Gastrocnemius medialis (tissue), 4 donors: ENCODE data around the gene MYH10. TPM values are rescaled to one million over a fixed set of nuclear protein-coding genes. Genes with fewer than 3 reads are reported as not detected.

ENCODE experiments used
- ATAC-seq, 2 donors: fragments of 150-250 bp; one replicate each; pipeline ENCODE4 v1.9.1; 2016
- DNase-seq, 2 donors: peaks; one replicate each; pipeline ENCODE4 v3.0.0-alpha.2; 2019
- H3K27ac ChIP-seq, 4 donors: fragments of 200-600 bp; sonication (generic); 1 replicate in 1 of 4; 2 replicates in 3 of 4; pipeline ENCODE4 v1.5.1; 2016 to 2018; ENCODE audit warnings: mild to moderate bottlenecking in 2 of 4, moderate library complexity in 1 of 4
- H3K27me3 ChIP-seq, 3 donors: fragments of 200-600 bp; sonication (generic) in 2 of 3; 1 replicate in 1 of 3; 2 replicates in 2 of 3; pipeline versions ENCODE4 v1.5.1 to v1.6.0; 2016 to 2019; ENCODE audit warnings: mild to moderate bottlenecking in 1 of 3, moderate library complexity in 1 of 3
- H3K36me3 ChIP-seq, 2 donors: fragments of 200-600 bp; sonication (generic) in 1 of 2; one replicate each; pipeline ENCODE4 v1.5.1; 2017 to 2018
- H3K4me1 ChIP-seq, 2 donors: fragments of 200-600 bp; sonication (generic) in 1 of 2; one replicate each; pipeline ENCODE4 v1.5.1; 2016 to 2017; ENCODE audit warnings: mild to moderate bottlenecking in 2 of 2
- H3K4me3 ChIP-seq, 4 donors: fragments of 200-600 bp; sonication (generic) in 3 of 4; 1 replicate in 1 of 4; 2 replicates in 3 of 4; pipeline ENCODE4 v1.5.1; 2016 to 2019; ENCODE audit warnings: mild to moderate bottlenecking in 2 of 4
- H3K9me3 ChIP-seq, 3 donors: fragments of 200-600 bp; sonication (generic) in 2 of 3; 1 replicate in 1 of 3; 2 replicates in 2 of 3; pipeline ENCODE4 v1.5.1; 2016 to 2019
- POLR2A ChIP-seq, 2 donors: fragments of 450-650 bp; IDR thresholded peaks; one replicate each; pipeline ENCODE4 v1.6.1; 2017; ENCODE audit warnings: antibody characterized with exemption in 2 of 2, mild to moderate bottlenecking in 2 of 2, moderate library complexity in 2 of 2
- in situ Hi-C, 4 donors: fragments of 200-750 bp; cut with MboI; loops; one replicate each; pipeline versions ENCODE4 v1.15.0 to v1.8.0; 2017; ENCODE audit warnings: low sequenced_read_pairs in 4 of 4
- intact Hi-C: fragments of 100-400 bp; cut with DNase I; formaldehyde crosslinking; loops from one replicate; pipeline ENCODE4 v1.15.1; 2023; ENCODE audit warnings: low total_unique reads
- total RNA-seq, 4 donors: library from RNA; depleted of rRNA; stranded (reverse); fragments of >200 nt; gene quantifications; one replicate each; pipeline versions ENCODE4 v1.1.0 to v1.2.3, GENCODE V29; 2016
- TF ChIP-seq, protein P1 (sequence below), 5 experiments: fragments of 450-650 bp in 3 of 5; fragments of 200-600 bp in 2 of 5; sonication (generic) in 2 of 5; IDR thresholded peaks in 4 of 5; conservative IDR thresholded peaks in 1 of 5; 1 replicate in 4 of 5; 2 replicates in 1 of 5; pipeline ENCODE4 v1.5.1; 2016 to 2019; ENCODE audit warnings: antibody characterized with exemption in 5 of 5, mild to moderate bottlenecking in 3 of 5, moderate library complexity in 3 of 5

MYH10 gene
- total RNA-seq, 4 donors from 2014 or later = 2.5 to 10.6 (median 4.1) TPM

DNA sequence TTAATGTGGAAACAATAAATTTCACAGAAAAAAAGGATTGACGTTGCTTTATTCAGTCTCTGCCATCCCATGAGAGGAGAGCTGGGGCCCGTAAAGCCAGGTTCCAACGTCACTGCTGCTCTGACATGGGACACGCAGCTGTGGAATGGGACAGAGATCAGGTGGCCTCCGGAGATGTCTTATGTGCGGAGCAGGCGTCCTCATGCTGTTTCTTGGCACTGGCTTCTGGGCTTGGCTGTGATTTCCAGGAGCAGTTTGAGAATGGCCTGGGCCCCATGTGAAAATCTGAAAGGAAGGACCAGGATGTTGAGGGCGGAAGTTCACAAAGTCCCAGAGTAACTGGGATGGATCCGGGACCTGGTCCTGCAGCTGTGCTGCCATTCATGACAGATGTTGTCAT, 162.4 kb downstream of the MYH10 start:
- peak overlapping the region; percentile 30 to 59 (median 36) for H3K27ac ChIP-seq
- H3K4me1 ChIP-seq = peaks cover 30 to 31% of the 10 kb centered on the region in 2 donors
- peaks cover 0 to 32% of the 10 kb centered on the region in 2 donors for H3K36me3 ChIP-seq
- no peak overlapping the region for H3K4me3 ChIP-seq
- in situ Hi-C loops (no loop called here), intact Hi-C loops (no loop called here)
- TF ChIP-seq, protein P1, sequence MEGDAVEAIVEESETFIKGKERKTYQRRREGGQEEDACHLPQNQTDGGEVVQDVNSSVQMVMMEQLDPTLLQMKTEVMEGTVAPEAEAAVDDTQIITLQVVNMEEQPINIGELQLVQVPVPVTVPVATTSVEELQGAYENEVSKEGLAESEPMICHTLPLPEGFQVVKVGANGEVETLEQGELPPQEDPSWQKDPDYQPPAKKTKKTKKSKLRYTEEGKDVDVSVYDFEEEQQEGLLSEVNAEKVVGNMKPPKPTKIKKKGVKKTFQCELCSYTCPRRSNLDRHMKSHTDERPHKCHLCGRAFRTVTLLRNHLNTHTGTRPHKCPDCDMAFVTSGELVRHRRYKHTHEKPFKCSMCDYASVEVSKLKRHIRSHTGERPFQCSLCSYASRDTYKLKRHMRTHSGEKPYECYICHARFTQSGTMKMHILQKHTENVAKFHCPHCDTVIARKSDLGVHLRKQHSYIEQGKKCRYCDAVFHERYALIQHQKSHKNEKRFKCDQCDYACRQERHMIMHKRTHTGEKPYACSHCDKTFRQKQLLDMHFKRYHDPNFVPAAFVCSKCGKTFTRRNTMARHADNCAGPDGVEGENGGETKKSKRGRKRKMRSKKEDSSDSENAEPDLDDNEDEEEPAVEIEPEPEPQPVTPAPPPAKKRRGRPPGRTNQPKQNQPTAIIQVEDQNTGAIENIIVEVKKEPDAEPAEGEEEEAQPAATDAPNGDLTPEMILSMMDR (IDR thresholded peaks at IDR 0.05 in 4 of 5, conservative IDR thresholded peaks at IDR 0.05 in 1 of 5) = no peak
- no peak for TF ChIP-seq POLR2A (IDR thresholded peaks at IDR 0.05)
- H3K9me3 ChIP-seq = no peaks in the 10 kb centered on the region
- peak; percentile 32 to 65 for DNase-seq
- peak; percentile 32 to 58 for ATAC-seq
- no peaks in the 10 kb centered on the region for H3K27me3 ChIP-seq

DNA sequence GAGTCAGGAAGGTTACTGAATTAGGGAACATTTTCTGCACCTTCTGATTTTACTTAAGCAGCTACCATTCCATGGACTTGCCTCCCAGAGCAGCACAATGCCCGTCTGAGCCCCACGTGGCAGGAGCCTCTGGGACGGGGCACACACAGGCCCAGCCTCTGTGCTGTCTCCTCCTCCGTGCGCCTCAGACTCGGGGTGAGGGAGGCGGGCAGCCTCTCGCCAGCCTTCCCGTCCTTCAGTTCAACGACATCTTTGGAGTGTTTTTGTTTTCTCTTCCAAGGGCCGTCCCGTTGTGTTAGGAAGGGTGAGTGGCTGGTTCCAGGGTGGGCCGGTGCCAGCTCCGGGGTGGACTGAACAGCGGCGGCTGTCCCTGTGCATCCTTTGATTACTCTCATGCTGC, 163.0 kb downstream of the MYH10 start:
- TF ChIP-seq, protein P1 (IDR thresholded peaks at IDR 0.05 in 4 of 5, conservative IDR thresholded peaks at IDR 0.05 in 1 of 5) = no peak
- H3K27ac ChIP-seq = peak overlapping the region; percentile 32 to 59 (median 44)
- H3K4me1 ChIP-seq = peaks cover 30 to 36% of the 10 kb centered on the region in 2 donors
- ATAC-seq = no peak
- H3K4me3 ChIP-seq = no peak overlapping the region
- in situ Hi-C loops (no loop called here), intact Hi-C loops (loop anchor here (2.0 kb wide), 1 partner anchor 57 kb away; no protein-coding TSS in a partner anchor)
- H3K36me3 ChIP-seq = peaks cover 0 to 38% of the 10 kb centered on the region in 2 donors
- H3K9me3 ChIP-seq = no peaks in the 10 kb centered on the region
- no peaks in the 10 kb centered on the region for H3K27me3 ChIP-seq
- DNase-seq = no peak

DNA sequence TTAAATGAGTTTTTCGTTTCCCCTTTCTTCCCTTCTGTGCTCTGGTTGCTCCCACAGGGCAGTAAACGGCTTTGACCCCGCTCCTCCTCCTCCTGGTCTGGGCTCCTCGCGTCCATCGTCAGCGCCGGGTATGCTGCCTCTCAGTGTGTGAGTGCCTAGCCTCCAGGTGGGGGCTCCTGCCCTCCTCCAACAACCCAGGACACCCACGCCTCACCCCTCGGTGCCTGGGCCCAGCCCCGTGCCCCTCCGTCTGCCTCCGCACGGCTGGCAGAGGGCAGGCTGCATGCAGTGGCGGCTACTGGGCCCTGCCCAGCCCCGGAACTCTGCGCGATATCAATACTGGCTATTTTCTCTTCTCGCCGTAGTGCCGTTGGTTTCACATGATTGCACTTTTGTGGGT, 163.7 kb downstream of the MYH10 start:
- peak overlapping the region in 2 of 4 donors; percentile 50 to 59 for H3K27ac ChIP-seq
- intact Hi-C loops (loop anchor here (2.0 kb wide), 1 partner anchor 56 kb away; no protein-coding TSS in a partner anchor), in situ Hi-C loops (no loop called here)
- ATAC-seq (no peak), DNase-seq (no peak)
- no peaks in the 10 kb centered on the region for H3K27me3 ChIP-seq
- peaks cover 0 to 45% of the 10 kb centered on the region in 2 donors for H3K36me3 ChIP-seq
- no peak overlapping the region for H3K4me3 ChIP-seq
- TF ChIP-seq POLR2A (IDR thresholded peaks at IDR 0.05) = no peak
- TF ChIP-seq, protein P1 (IDR thresholded peaks at IDR 0.05 in 4 of 5, conservative IDR thresholded peaks at IDR 0.05 in 1 of 5) = no peak
- peaks cover 30 to 38% of the 10 kb centered on the region in 2 donors for H3K4me1 ChIP-seq
- H3K9me3 ChIP-seq = no peaks in the 10 kb centered on the region

DNA sequence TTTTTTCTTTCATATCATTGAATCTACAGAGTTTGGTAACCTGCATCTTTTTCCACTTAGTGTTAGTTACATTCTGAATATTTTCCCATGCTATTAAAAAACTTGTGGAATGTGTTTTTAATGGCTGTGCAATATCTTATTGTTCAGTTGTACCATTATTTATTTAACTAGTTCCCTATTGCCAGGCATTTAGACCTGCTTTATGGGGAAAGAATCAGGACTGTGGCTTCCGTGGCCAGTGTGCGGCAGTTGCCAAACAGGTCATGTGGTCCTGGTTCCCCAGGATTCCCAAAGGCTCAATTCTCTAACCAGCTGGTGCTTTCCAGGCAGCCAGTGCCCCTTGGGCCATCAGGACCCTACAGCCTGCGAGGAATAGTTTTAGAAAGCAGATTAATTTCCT, 164.1 kb downstream of the MYH10 start:
- DNase-seq (no peak), ATAC-seq (no peak)
- Histone ChIP-seq H3K36me3 (peaks cover 0 to 49% of the 10 kb centered on the region in 2 donors), H3K27me3 (no peaks in the 10 kb centered on the region), H3K4me3 (no peak overlapping the region), H3K27ac (peak overlapping the region in 1 of 4 donors; percentile 50), H3K9me3 (no peaks in the 10 kb centered on the region), H3K4me1 (peaks cover 30 to 38% of the 10 kb centered on the region in 2 donors)
- intact Hi-C loops = loop anchor here (2.0 kb wide), 1 partner anchor 56 kb away; no protein-coding TSS in a partner anchor
- TF ChIP-seq POLR2A (IDR thresholded peaks at IDR 0.05) = no peak
- TF ChIP-seq, protein P1 (IDR thresholded peaks at IDR 0.05 in 4 of 5, conservative IDR thresholded peaks at IDR 0.05 in 1 of 5) = no peak
- in situ Hi-C loops = no loop called here

DNA sequence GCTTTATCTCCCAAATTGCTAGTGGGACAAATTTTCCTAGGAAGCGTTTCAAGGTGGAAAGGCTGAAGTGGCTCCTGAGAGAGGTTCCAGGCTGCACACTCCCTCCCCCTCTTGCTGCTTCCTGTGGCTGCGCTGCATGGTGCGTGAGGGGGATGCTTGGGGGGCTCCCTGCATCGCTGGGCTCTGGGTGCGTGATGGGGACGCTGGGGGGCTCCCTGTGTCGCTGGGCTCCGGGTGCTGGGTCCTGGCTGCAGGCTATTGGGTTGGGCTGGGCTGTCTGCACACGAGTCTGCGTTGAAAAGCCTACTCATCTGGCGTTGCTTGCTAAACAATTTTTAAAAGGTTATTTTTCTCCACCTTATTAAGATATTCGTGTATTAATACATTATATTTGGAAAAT, 164.8 kb downstream of the MYH10 start:
- Histone ChIP-seq H3K9me3 (no peaks in the 10 kb centered on the region), H3K27ac (peak overlapping the region in 1 of 4 donors; percentile 18), H3K4me1 (peaks cover 30 to 38% of the 10 kb centered on the region in 2 donors), H3K4me3 (no peak overlapping the region), H3K36me3 (peaks cover 0 to 56% of the 10 kb centered on the region in 2 donors), H3K27me3 (no peaks in the 10 kb centered on the region)
- intact Hi-C loops = loop anchor here (2.0 kb wide), 1 partner anchor 55 kb away; no protein-coding TSS in a partner anchor
- no peak for TF ChIP-seq POLR2A (IDR thresholded peaks at IDR 0.05)
- TF ChIP-seq, protein P1 (IDR thresholded peaks at IDR 0.05 in 4 of 5, conservative IDR thresholded peaks at IDR 0.05 in 1 of 5) = no peak
- no peak for DNase-seq
- in situ Hi-C loops = no loop called here
- no peak for ATAC-seq
